DMS53 treated with DMSO at 0.1 percent for 48 hours (cell line): ENCODE measurements around the gene ZDHHC11.
"Not testable (repeated sequence)": the region's sequence is repeated elsewhere in the genome, so short reads cannot be mapped to it uniquely, and the experiment has no call there.

Experiments used
- DNase-seq: peaks from one replicate; lab custom pipeline; 2025; ENCODE audit not compliant: unreplicated experiment; lab: John Stamatoyannopoulos, UW

ZDHHC11 gene

DNA sequence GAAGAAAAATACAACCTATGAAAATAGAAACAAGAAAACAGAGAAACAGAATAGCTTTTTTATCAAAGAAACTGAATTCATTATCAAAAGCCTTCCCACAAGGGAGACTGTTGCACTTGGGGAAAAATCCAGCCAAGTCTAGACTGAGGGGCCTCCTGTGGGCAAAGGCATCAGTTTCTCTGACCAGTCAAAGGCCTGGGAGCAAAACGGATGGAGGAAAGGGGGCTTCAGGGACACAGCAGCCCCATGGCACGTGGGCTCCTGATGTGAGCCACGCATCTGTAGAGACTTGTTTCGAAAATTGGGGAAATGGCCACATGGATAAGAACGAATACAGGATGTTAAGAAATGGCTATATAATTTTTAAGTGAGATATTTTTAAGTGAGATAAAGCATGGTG, 87.4 kb downstream of the ZDHHC11 start:
- no peak for DNase-seq

DNA sequence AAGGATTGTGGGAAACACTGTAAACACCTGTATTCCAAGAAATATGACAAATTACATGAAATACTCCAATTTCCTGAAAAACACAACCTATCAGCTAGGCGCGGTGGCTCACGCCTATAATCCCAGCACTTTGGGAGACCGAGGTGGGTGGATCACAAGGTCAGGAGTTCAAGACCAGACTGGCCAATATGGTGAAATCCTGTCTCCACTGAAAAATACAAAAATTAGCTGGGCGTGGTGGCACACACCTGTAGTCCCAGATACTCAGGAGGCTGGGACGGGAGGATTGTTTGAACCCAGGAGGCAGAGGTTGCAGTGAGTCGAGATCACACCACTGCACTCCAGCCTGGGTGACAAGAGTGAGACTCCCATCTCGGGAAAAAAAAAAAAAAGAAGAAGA, 87.8 kb downstream of the ZDHHC11 start:
- DNase-seq, result not testable (repeated sequence)

GRCh38 chr5:761854-762710, 88.7 kb downstream of the ZDHHC11 start:
- peak; percentile 64 for DNase-seq

DNA sequence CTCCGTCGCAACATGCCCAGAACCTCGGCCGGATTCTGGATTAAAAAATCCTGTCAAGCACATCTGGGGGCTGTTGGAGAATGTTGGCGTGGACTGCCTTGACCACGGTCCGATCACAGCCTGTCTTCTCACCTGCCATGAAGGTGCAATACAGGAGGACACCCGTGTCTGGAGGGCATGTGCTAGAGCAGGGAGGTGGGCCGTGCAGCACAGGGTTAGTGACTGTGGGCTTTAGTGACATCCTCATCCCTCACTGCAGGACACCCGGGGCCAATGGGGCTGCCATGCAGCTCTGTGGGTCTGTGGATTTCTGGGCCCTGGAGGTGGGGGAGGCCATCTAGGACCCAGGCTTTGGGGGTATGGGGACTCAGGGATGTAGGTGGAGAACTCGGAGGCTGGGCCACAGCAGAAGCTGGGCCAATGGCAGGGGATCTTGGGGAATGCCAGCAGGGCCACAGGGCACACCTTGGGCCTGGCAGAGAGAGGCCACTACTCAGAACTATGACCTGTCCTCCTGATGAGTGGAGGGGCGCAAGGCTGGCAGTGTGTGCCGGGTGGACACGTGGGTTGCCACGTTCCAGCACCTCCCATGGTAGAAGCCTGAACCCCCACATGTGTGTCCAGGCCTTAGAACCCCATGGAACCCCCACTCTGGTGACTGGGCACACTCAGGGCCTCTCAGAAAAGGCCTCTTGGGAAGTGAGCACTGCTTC, 89.6 kb downstream of the ZDHHC11 start:
- DNase-seq, result no peak

DNA sequence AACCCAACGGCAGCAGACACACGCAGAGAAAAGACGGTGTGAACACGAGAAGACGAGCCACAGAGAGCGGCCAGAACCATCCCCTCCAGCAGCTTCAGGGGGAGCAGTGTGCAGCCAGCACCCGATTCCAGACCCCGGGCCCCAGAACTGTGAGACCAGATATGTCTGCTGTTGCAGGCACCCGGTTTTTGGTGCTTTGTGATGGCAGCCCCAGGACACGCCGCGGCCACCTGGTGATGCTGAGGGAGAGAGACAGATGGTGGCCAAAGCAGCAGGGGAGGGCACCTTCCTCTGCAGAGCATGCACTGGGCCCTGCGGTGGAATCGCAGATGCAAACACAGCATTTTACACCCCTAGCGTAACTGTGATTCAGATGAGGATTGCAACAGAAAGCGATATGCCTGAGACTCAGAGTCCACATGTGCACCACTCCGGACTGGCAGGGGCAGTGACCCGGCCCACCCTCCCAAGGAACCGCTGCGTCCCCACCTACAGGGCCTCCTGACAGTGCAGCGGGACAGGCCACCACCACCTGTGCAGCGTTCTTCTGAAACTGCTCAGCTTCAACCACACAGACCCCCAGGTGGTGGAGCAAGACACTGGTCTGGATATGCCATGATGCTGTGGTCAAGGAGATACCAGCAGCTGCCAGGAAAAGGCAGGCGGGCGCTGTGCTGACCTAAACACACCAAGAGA, 90.3 kb downstream of the ZDHHC11 start:
- DNase-seq, result no peak

- DNase-seq, result no peak
These were observed 90.9 kb downstream of the ZDHHC11 start for GRCh38 chr5:759781-760362.

DNA sequence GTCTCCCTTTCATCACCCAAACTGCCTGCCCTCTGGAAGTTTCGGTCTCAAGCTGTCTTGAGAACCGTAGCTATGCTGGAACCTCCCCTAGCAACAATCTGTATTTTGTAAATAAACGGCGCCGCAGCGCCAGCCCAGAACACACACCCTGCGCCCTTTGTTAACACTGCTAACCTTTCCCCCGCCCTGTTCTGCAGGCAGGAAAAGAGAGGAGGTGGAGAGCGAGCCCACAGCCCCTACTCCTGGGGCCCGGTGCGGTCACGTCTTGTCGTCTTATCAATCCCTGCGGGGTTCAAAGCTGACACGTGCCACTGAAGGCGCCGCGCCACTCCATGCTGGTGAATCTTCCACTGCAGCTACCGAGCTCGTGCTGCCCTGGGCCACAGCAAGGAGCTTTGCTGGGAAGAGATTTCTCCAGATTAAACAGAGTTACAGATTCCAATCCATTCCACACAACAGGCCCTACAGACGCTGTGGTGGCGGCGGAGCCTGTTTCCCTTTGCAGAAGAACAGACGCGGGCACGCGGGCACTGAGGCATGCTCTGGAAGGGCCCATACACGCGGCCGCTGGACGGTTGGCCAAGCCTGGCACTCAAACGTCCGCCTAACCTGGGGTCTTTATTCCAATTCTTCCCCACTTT, 91.6 kb downstream of the ZDHHC11 start:
- DNase-seq, result no peak

DNA sequence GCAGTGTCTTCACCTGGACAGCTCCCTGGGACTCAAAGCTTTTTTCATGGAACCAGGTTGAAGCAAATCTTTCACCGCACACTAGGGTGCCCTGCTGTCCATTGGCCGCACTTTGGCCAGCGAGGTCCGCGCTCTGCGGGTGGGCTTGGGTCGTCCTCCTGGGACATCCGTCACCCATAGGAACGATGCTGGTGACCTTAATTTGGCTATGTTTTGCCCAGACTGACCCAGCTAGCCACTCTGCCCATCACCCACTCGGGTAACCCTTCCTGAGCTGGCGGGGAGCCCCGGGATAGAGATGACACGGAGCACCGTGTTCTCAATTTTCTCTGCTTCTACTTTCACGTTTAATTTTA, 92.1 kb downstream of the ZDHHC11 start:
- DNase-seq, result no peak

DNA sequence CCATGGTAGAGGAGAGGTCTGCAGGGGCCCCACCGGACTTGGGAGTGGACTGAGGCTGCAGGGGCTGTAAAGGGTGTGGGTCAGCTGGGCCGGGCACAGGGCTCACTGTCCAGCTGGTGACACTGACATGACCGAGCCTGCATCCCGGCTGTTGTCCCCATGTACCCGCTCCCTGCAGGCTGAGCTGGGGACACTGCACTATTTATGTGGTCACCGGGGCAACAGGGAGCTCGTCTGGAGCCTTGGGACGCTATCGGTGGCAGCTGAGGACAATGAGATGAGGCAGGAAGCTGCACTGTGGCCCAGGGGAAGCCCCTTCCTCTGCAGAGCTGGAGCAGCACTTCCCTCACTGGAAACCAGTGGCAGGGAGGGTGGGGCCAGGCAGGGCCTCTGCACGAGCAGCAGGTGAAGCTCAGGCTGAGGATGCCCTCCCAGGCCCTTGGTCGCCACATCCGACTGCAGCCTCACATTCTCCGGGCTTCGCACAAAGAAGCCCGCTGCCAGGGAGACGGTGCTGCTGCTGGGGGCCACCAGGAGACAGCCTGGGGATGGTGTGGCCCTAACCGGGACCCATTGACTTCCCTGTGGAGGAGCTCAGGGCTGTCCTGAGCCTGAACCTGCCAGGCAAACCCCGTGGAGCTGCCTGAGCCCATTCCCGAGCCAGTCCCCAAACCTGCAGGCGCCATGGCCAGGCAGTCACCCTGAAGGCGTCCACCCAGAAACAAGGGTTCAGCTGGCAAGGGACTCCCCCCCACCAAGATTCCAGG, 92.7 kb downstream of the ZDHHC11 start:
- no peak for DNase-seq

DNA sequence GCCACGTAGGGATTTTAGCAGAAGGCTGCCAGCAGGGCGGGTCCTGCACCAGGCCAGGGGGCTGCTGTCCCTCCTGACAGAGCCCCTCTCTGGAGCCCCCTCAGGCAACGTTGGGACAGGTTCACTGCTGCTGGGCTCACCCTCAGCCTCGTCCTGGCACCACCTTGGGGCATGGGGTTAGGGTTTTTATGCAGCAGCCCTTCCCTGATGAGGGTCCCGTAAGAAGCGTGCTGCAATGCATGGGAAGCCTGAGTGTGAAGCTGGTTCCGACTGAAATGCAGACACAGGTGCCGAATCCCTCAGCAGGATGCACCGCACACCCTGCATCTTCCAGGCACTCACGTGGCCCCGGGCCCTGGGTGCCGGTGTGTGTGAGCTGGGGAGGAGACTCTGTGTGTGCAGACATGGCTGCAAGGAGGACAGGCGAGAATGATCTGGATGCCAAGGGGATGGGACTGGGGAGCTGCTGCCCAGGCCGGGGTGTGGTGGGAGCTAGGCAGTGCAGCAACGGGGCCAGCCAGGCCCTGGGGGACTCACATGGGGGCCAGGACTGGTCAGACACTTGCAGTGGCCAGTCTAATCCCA, 93.3 kb downstream of the ZDHHC11 start:
- DNase-seq, result no peak

DNA sequence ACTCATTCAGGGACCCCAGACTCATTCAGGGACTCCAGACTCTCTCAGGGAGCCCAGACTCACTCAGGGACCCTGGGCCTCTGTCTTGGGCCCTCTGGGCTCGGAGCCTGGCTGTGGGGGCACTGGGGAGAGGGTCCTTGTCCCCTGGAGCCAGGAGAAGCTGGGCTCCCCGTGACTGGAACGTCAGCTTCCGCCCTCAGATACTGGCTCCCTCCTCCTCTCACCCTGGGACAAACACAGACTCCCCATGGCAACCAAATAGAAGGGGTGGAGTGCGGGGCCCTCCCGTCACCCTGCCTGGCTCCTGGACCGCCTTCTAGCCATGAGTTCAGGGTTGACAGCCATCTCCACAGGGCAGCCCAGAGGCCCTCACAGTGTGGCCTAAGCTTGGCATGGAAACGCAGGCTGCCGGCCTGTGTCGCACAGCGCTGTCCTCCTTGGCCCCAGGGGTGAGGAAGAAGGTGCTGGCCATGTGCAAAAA, 93.9 kb downstream of the ZDHHC11 start:
- DNase-seq, result no peak

DNA sequence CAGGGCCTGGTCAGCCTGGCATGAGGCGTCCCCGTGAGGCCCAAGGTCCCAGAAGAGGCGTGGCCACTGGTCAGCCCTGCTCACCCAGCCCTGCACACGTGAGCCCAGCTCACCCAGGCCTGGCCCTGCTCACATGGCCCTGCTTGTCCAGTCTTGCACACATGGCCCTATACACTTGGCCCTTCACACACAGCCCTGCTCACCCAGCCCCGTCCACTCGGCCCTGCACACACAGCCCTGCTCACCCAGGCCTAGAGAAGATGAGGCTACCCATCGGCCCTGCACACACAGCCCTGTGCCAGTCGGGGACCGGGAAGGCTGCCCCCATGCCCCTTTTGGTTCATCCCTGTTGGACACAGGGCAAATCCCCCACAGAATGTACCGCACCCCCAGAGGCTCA, 94.6 kb downstream of the ZDHHC11 start:
- DNase-seq, result no peak

DNA sequence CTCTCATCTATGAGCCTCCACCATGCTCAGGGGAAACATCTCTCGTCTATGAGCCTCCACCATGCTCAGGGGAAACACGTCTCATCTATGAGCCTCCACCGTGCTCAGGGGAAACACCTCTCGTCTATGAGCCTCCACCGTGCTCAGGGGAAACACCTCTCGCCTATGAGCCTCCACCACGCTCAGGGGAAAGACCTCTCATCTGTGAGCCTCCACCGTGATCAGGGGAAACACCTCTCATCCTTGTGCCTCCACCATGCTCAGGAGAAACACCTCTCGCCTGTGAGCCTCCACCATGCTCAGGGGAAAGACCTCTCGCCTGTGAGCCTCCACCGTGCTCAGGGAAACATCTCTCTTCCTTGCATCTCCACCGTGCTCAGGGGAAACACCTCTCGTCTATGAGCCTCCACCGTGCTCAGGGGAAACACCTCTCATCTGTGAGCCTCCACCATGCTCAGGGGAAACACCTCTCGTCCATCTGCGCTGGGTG, 96.6 kb downstream of the ZDHHC11 start:
- not testable (repeated sequence) for DNase-seq

DNA sequence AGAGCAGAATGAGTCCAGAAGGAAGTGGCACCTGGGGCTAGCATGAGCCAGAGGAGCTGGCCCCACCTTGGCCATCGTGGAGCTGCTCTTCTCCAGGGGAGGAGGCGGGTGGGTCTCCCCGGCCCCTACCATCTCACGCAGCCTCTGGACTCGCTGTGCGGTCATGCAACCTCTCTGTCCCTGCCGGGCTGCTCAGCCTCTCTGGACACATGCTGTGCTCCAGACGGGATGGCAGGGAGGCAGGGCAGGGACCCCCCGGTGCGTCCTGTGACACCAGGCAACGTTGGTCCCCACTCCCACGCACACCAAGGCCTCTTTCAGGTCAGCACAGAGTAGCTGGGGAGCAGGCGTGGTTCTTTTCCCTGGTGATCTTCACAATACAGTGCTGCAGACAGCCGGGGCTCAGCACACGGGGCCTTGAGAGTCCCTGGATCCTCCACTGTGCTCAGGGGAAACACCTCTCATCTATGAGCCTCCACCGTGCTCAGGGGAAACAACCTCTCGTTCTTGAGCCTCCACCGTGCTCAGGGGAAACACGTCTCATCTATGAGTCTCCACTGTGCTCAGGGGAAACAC, 97.1 kb downstream of the ZDHHC11 start:
- DNase-seq, result not testable (repeated sequence)

DNA sequence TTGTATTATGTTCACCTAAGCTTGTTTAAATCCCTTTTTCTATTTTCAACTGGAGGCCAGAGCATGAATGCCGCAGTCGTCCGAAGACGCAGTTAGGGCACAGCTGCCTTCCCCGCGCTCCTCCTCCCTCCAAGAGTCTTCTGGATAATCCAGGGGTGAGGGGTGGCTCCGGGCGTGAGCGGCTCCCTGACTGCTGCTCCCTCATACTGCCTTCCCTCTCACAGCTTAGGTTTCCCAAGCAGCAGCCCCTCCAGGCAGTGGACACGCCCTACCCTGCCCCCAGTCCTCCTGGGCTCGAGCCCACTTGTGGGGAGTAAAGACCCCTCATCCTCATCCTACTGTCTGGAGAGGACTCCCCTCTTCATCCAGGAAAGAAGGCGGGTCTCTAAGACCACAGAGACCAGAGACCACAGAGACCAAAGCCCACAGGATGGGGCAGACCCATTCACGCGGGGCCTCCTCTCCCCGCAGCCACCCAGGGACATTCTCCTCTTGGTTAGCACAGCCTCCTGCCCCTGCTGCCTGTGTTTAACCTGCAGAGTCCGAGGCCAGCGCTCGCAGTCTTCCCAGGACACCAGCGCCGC, 98.2 kb downstream of the ZDHHC11 start:
- DNase-seq, result not testable (repeated sequence)

- DNase-seq, result not testable (repeated sequence)
These were observed 98.8 kb downstream of the ZDHHC11 start for GRCh38 chr5:751992-752391.

DNA sequence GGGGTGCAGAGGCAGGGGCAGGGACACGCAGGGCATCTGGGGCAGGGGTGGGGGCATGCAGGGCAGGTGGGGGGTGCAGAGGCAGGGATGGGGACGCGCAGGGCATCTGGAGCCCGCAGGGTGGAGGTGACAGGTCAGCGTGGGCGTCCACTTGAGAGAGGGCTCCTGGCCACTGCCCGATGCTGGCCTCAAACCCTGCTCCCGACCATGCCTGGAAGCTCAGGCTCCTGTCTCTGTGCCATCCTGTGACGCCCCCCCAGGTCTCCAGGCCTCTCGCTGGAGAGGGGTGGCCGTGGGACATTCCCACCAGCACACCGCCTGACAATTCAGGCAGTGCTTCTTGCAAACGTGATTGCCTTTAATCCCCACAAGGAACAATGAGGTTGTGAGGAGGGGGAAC, 99.3 kb downstream of the ZDHHC11 start:
- no peak for DNase-seq

DNA sequence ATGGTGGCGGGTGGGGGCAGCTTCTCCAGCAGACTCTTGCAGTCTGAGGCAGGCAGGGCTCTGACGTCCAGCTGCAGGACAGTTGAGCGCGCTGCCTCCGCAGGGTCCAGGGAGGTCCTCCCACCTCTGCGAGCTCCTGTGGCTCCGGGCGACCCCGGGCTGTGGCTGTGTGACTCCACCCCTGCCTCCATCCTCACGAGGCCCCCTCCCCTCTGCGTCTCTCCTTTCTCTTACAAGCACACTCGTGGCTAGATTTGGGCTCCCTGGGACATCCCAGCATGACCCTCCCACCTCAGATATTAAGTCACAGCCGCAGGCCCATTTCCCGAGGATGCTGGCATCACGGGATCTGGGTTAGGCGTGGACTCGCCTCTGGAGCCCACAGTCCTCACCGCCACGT, 100.6 kb downstream of the ZDHHC11 start:
- not testable (repeated sequence) for DNase-seq
